ENCODE measurements around the gene PHLDB2.

Gene PHLDB2

GRCh38 chr3:111885578-111885977 lies 26.5 kb downstream of the PHLDB2 start:
- no peak for DNase-seq

DNA sequence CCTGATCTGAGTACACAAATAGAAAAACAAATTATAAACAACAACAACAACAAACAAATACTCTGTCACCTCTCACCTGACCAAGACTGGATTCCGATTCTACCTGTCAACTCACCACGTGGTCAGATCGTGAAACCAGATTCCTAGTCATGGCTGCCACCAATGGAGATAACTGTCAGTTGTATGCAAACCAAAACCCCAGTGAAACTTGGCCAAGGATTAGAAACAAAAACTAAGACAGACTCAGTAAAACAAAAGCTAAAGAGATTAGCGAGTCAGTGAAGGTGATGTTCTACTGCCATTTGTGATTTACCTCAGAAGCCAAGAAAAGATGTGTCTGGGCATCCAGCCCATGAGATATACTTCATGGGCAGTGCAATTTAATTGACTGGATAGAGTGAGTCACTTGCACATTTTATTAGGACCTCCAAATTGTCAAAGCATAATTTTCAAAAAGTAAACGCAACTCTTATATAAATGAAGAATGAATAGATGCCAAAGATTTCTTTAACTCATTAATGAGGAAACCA lies 31.1 kb downstream of the PHLDB2 start:
- DNase-seq: no peak

DNA sequence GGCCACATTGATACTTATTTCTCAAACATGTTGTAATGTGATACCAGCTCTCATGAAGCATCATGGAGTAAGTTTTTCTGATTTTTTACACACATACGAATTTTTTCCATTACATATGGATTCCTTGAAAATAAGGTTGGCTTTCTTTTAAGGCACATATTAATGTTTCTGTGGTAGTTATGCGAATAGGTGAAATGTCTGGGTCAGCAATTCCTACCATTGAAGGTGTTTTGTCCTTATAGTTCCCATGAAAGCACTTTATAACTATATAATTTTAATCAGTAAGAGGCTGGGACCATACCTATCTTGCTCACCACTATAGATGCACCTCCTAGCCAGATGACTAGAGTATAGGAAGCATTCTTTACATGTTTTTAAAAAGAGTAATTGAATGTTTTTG lies 33.0 kb downstream of the PHLDB2 start:
- DNase-seq: no peak

GRCh38 chr3:111895071-111895470 lies 36.0 kb downstream of the PHLDB2 start:
- DNase-seq: no peak

DNA sequence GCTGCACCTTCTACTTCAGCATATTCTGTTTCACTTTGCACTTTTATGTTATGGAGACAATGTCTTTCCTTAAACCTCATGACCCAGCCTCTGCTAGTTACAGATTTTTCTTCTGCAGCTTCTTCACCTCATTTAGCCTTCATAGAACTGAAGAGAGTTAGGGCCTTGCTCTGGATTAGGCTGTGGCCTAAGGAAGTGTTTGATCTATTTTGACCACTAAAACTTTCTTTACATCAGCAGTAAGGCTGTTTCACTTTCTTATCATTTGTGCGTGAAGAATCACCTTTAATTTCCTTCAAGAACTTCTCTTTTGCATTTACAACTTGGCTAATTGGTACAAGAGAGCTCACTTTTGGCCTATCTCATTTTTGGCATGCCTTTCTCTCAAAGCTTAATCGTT lies 40.9 kb downstream of the PHLDB2 start:
- no peak for DNase-seq

- DNase-seq: no peak
Measured at GRCh38 chr3:111901637-111902036, 42.6 kb downstream of the PHLDB2 start.

- DNase-seq: no peak
Measured at GRCh38 chr3:111902534-111902933, 43.5 kb downstream of the PHLDB2 start.

GRCh38 chr3:111903067-111903511 lies 44.0 kb downstream of the PHLDB2 start:
- no peak for DNase-seq

DNA sequence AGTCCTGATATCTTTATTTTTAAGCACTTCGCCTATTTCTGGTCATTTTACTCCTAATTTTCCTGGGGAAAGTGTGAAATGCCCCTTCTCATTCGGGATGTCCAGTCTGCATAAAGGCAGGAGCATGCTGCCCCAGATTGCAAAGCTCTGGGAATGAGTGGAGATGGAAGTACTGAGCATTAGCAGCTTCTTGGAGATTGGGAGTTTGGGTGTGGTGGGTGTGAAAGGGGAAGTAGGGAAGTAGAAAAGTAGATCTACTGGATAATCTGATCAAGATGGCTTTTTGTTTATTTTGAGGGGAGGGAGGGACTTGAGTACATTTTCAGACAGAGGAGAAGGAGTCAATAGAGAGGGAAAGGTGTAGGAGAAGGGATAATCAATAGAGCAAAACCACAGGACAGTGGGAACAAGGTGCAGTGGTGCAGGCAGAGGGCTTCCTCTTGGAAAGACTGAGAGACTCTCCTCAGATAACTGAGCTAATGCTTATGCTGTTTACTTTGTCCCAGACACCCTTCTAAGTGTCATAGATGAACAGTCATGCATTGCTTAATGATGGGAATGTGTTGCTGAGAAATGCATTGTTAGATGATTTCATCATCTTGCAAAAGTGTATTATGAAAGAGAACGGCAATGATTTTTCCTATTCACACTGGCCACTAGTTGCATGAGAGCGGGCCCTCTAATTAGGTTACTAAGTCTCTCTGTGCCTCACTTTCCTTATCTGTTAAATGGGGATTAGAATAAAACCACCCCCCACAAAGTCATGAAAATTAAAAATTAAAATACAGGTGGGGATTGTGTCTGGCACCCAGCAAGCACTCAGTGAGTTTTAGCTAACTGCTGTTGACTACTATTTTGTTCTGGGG lies 45.5 kb downstream of the PHLDB2 start:
- DNase-seq: no peak

DNA sequence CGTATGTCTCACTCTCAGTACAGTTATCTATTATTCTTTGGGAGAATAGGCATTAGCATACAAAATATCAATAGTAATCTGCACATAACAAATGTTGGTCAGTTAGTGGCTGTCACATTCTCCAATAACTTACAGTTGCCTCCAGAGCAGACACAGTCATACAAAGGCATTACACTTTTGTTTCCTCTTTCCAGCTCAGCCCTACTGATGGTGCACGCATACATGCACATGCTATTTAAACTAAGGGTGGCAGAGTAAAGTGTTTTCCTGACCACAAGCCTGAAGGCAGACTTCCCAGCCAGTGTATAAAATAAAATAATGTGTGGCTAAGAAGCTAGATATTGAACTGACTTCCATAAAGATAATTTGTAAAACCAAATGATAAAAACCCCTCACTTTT lies 47.6 kb downstream of the PHLDB2 start:
- no peak for DNase-seq

DNA sequence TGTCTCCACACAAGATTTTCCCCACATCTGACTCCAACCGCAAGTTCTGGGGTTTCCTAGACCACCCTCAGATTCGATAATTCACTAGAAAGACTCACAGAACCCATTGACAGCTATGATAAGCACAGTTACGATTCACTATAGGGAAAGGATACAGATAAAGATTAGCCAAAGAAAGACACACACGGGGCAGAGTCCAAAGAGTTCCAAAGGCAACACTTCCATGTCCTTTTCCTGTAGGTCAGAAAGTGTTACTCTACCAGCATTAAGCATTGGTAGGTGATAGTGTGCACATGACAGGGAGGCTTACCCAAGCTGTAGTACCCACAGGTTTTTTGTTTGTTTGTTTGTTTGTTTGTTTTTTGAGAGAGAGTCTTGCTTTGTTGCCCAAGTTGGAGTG lies 48.1 kb downstream of the PHLDB2 start:
- no peak for DNase-seq

DNA sequence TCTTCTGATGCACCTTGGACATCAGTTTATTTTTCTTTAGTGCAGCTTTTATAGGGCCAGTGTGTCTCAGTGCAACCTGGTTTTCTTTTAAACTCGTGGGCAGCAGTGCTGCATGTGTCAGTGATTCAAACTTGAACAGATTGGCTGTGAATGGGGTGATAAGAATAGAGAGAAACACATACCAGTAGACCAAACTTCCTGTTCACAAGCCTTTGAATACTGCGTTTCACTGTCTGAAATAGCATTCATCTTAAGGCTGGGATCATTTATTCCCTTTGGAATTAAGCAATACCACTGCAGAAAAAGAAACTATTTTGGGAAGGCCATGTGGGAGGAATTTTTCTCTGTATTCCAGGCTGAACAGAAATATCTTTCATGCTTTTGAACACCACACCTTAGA lies 51.7 kb downstream of the PHLDB2 start:
- no peak for DNase-seq

DNA sequence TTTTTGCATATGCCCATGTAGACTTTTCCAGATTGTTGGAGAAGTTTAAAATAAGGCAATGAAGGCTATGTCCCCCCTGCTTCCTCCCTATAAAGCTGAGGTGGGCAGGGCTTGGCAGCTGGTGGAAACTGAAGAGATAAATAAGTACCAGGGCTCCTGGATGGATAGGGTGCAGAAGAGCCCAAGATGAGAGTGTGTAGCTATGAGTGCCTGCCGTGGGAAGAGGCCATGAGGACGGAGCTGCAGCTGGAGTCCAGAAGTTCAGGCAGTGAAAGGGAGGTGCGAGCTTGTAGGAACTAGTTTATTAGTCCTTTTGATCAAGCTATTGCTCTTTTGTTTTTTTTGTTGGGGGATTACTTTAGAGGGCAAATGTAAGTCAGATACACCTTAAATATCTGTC lies 52.4 kb downstream of the PHLDB2 start:
- no peak for DNase-seq

DNA sequence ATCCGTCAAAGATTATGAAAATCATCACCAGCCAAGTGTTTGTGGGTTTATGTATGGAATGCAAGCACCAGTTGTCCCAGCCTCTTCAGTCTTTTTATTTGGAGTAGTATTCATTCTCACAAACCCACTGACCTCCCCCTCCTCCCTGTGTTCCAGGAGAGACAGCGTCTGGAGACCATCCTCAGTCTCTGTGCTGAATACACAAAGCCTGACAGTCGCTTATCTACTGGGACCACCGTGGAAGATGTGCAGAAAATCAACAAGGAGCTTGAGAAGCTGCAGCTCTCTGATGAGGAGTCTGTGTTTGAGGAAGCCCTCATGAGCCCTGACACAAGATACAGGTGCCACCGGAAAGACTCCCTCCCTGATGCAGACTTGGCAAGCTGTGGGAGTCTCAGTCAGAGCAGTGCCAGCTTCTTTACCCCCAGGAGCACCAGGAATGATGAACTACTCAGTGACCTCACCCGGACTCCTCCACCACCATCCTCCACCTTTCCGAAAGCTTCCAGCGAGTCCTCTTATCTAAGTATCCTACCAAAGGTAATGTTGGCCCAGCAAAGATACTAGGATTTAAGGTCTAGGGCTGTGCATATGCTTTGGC lies 54.2 kb downstream of the PHLDB2 start:
- no peak for DNase-seq

- no peak for DNase-seq
Measured at GRCh38 chr3:111915905-111916304, 56.8 kb downstream of the PHLDB2 start.

GRCh38 chr3:111917300-111917699 lies 58.2 kb downstream of the PHLDB2 start:
- no peak for DNase-seq

DNA sequence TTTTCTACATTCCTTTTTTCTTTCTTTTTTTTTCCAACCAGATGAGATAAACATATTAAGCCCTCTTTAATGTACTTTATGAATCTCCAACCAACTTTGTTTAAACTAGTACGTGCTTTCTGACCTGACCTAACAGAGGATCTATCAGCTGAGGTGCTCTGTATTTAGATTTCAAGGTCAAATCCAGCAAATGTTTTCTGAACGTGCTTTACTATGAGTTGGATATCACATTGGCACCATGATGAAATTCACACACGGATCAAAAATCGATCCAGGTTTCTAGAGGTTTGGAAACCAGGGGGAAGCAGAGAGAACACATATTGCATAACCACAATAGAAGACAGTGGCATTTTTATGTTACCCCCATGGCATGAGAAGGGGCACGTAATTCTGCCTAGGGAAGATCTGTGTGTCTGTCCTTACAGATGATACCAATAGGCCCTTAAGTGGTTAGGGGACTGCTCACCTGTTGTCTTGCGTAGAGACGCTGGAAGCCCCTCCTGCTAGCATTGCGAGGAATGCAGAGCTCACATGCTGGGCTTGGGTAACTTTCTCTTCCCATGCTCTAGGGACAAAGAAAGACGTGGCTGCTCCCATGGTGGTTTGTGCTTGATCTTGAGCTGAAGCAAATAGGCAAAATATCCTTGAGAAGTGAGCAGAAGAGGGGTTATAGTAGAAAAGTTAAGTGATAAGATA lies 60.5 kb downstream of the PHLDB2 start:
- no peak for DNase-seq

DNA sequence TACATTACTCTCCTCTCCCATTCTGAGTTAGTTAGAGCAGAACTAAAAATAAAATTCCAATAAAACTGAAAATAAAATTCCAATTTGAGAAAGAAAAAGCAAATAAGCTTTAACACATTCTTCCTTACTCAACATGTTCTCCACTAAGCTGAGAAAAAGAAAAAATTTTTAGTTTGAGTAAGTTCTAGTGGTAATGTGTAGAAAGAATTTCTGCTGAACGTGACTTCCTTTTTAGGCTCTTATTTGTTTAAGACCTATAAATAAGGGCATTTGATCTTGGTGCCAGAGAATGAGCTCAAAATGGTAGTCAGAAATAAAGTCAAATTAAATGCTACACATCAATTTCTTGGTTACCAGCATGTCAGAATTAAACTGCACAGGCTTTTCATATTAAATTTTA lies 62.1 kb downstream of the PHLDB2 start:
- no peak for DNase-seq

DNA sequence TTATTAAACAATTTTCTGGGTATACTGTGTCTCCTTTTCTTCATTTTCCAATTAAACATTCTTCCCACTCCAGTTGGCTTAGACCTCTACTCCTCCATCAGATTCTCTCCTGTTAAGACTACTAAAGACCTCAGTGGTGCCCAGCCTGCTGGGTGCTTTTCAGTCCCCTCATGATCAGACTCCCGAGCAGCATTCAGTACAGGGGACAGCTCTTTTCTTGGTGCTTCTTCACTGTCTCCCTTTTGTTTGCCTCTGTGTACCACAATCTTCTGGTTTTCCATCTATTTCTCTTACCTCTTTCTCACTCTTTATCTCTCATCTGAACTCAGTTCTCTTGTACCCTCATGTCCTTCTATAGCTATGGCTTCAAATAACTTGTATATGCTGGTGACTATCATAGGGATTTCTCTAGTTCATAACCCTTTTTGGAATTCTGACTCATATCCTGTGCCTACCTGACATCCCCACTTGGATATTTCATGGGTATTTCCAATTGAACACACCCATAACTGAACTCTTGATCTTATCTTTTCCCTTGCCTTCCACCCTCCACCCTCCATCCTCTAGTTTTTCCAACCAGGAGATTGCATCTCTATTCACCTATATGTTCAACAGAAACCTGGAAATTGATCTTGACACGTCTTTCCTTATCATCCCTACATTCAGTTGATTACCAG lies 64.2 kb downstream of the PHLDB2 start:
- DNase-seq: no peak

DNA sequence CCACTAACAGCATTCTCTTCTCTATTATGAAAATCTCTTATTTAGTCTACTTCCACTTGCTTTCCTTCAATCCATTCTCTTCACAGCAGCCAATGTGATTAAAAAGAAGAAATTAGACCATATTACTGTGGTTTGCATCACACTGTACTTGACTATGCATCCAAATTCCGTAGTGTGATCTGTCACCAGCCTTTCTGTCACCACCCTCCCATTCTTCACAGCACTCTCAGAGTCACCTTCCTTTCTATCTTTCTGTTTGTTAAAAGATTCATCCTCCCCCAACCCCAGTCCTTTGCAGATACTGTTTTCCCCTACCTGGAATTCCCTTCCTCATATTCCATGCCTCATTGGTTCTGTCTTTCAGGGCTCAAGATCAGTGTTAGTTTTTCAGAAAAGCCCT lies 64.7 kb downstream of the PHLDB2 start:
- DNase-seq: no peak

DNA sequence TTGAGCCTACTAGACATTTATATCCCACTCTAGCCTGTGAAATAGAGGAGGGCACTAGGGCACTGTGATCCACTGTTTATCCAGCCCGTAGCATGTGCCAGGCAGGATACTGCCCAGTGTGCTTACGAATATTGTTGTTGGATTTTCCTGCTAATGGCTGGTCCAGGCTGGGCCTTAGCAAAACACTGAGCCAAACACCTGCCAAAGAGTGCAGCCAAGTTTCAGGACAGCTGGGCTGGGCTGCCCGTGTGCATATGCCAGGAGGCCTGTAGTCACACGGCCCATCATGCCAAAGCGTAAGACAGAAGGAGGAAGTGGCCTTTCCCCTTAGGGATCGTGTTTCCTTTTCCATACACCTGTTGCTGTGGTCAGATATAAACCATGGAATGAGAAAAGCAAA lies 65.2 kb downstream of the PHLDB2 start:
- DNase-seq: no peak

GRCh38 chr3:111926266-111926676 lies 67.2 kb downstream of the PHLDB2 start:
- DNase-seq: no peak

GRCh38 chr3:111928613-111929012 lies 69.5 kb downstream of the PHLDB2 start:
- DNase-seq: no peak
